Nephron (organoid): ENCODE measurements around the gene DDC.

Source experiments
- H3K27ac Mint-ChIP-seq, 3 experiments: 2 replicates each; pipeline ENCODE4 v1.8.0; 2020; ENCODE audit warnings: mixed read lengths in 3 of 3, mild to moderate bottlenecking in 2 of 3, moderate library complexity in 1 of 3
- H3K27me3 Mint-ChIP-seq: 2 replicates; pipeline ENCODE4 v1.8.0; 2021; ENCODE audit warnings: low read depth, mild to moderate bottlenecking, moderate library complexity, mixed read lengths
- H3K36me3 Mint-ChIP-seq: 2 replicates; pipeline ENCODE4 v1.8.0; 2020; ENCODE audit warnings: low read depth, mixed read lengths
- H3K4me1 Mint-ChIP-seq: 2 replicates; pipeline ENCODE4 v1.8.0; 2020; ENCODE audit warnings: mixed read lengths
- H3K4me3 Mint-ChIP-seq, 3 experiments: 2 replicates each; pipeline ENCODE4 v1.8.0; 2020; ENCODE audit warnings: mild to moderate bottlenecking in 3 of 3, mixed read lengths in 3 of 3, moderate library complexity in 2 of 3
- H3K9me3 Mint-ChIP-seq: 2 replicates; pipeline ENCODE4 v1.8.0; 2020; ENCODE audit warnings: mixed read lengths
- TF ChIP-seq, protein P1 (sequence below), 3 experiments: fragments of 200-600 bp; sonication (generic); IDR thresholded peaks; one replicate each; pipeline ENCODE4 v1.5.0; 2021; ENCODE audit warnings: antibody characterized with exemption in 3 of 3; ENCODE audit not compliant: unreplicated experiment in 3 of 3

The DDC gene

DNA sequence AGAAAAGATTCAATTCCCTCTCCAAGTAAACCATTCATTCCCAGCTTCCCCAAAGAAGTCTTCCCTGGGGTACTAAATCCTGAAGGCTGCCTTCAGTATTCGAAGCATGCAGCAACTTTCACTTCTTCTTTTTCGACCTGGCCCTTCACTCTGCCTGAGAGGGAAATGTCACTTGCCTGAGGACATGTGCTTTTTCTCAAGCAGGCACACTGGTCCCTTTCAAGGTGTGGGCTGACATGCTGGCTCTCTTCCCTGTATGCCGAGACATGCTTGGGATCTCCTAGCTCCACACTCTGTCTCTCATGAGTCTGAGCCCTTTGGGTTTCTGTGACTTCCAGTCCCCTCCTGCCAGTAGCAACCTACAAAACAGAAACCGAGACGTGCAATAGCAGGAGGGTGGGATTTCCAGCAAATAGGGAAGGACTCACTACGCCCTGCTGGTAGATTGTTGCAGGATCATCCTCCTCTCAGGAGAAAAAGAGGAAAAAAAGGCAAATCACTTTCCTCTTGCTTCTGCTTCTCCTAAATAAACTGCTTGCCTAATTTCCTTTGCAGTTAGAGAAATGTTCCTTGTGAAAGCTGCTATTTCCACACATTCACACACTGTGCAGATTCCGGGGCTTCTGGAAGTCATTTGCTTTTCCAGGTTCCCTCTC is 148.6 kb downstream of the DDC start:
- no peak overlapping the region for H3K4me3 Mint-ChIP-seq
- no peaks in the 10 kb centered on the region for H3K36me3 Mint-ChIP-seq
- TF ChIP-seq, protein P1, sequence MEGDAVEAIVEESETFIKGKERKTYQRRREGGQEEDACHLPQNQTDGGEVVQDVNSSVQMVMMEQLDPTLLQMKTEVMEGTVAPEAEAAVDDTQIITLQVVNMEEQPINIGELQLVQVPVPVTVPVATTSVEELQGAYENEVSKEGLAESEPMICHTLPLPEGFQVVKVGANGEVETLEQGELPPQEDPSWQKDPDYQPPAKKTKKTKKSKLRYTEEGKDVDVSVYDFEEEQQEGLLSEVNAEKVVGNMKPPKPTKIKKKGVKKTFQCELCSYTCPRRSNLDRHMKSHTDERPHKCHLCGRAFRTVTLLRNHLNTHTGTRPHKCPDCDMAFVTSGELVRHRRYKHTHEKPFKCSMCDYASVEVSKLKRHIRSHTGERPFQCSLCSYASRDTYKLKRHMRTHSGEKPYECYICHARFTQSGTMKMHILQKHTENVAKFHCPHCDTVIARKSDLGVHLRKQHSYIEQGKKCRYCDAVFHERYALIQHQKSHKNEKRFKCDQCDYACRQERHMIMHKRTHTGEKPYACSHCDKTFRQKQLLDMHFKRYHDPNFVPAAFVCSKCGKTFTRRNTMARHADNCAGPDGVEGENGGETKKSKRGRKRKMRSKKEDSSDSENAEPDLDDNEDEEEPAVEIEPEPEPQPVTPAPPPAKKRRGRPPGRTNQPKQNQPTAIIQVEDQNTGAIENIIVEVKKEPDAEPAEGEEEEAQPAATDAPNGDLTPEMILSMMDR (IDR thresholded peaks at IDR 0.05; ENCODE audit: unreplicated experiment in 3 of 3): no peak
- H3K9me3 Mint-ChIP-seq: no peaks in the 10 kb centered on the region
- peaks cover 7% of the 10 kb centered on the region for H3K27me3 Mint-ChIP-seq
- no peak overlapping the region for H3K27ac Mint-ChIP-seq
- no peaks in the 10 kb centered on the region for H3K4me1 Mint-ChIP-seq

- no peaks in the 10 kb centered on the region for H3K36me3 Mint-ChIP-seq
- TF ChIP-seq, protein P1 (IDR thresholded peaks at IDR 0.05; ENCODE audit: unreplicated experiment in 3 of 3): no peak
- H3K27me3 Mint-ChIP-seq: peaks cover 7% of the 10 kb centered on the region
- H3K4me1 Mint-ChIP-seq: no peaks in the 10 kb centered on the region
- H3K4me3 Mint-ChIP-seq: no peak overlapping the region
- H3K27ac Mint-ChIP-seq: no peak overlapping the region
- no peaks in the 10 kb centered on the region for H3K9me3 Mint-ChIP-seq
Observed at GRCh38 chr7:50415844-50416364, 149.3 kb downstream of the DDC start.

- Mint-ChIP-seq H3K27ac (no peak overlapping the region), H3K4me3 (no peak overlapping the region), H3K9me3 (no peaks in the 10 kb centered on the region), H3K27me3 (peaks cover 7% of the 10 kb centered on the region), H3K36me3 (no peaks in the 10 kb centered on the region), H3K4me1 (no peaks in the 10 kb centered on the region)
- TF ChIP-seq, protein P1 (IDR thresholded peaks at IDR 0.05; ENCODE audit: unreplicated experiment in 3 of 3): no peak
Observed at GRCh38 chr7:50413561-50413960, 151.6 kb downstream of the DDC start.

- H3K4me1 Mint-ChIP-seq: no peaks in the 10 kb centered on the region
- H3K27ac Mint-ChIP-seq: no peak overlapping the region
- H3K4me3 Mint-ChIP-seq: no peak overlapping the region
- H3K36me3 Mint-ChIP-seq: no peaks in the 10 kb centered on the region
- TF ChIP-seq, protein P1 (IDR thresholded peaks at IDR 0.05; ENCODE audit: unreplicated experiment in 3 of 3): no peak
- no peaks in the 10 kb centered on the region for H3K9me3 Mint-ChIP-seq
- peaks cover 7% of the 10 kb centered on the region for H3K27me3 Mint-ChIP-seq
Observed at GRCh38 chr7:50412973-50413372, 152.2 kb downstream of the DDC start.

DNA sequence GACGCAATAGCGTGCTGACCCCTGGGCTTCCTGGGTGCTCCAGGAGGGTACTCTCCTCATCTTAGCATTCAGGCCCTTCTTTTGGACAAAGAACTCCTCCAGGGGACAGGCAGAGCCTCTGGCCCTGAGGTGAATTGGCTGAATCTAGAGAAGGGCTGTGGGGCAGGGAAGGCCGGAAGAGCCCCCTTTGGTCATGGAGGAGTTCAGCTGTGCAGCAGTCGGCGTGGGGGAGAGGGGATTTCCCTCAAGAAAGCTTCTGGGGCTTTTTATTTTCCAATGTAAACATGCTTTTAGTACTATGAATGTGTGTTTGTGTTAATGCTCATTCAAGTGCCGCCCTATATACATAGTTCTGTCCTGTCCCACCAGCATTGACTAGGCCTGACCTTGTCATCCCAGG is 153.9 kb downstream of the DDC start:
- Mint-ChIP-seq H3K36me3 (no peaks in the 10 kb centered on the region), H3K27ac (no peak overlapping the region), H3K27me3 (peaks cover 11% of the 10 kb centered on the region), H3K4me1 (no peaks in the 10 kb centered on the region), H3K4me3 (no peak overlapping the region), H3K9me3 (no peaks in the 10 kb centered on the region)
- TF ChIP-seq, protein P1 (IDR thresholded peaks at IDR 0.05; ENCODE audit: unreplicated experiment in 3 of 3): no peak
